ENCODE data around the gene VPS35.

The VPS35 gene

DNA sequence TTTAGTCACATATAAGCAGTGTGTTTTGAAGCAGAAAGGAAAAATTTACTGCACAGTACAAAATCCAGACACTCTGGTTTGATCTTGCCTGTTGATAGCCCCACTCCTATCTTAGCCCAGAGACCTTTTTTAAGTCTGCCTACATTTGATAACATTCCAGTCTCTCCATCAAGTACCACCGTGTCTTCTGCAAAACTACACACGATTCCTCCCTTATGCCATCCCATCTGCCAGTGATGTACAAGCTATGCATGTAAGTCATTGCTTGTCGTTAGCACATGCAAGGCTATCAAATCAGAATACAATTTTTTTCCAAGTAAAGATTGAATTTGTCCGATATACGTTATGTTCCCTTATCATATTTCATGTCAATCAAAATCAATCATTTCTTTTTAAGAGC is 82.7 kb downstream of the VPS35 start:
- DNase-seq: no peak
